SK-N-MC (cell line): ENCODE data around the gene ABCA6.

Experiments used
- EZH2 ChIP-seq: fragments of 200-600 bp; sonication (generic); IDR thresholded peaks from one replicate; pipeline ENCODE4 v1.6.1; 2017; ENCODE audit warnings: antibody characterized with exemption
- POLR2AphosphoS5 ChIP-seq: IDR thresholded peaks from 2 replicates; pipeline ENCODE4 v1.6.1; 2012; ENCODE audit warnings: mild to moderate bottlenecking, low read depth, low read length, borderline replicate concordance

- TF ChIP-seq POLR2AphosphoS5 (no peak), EZH2 (no peak)
These were observed 23.6 kb downstream of the ABCA6 start for GRCh38 chr17:69117855-69118784.
